Gastroesophageal sphincter (tissue), 4 donors: ENCODE measurements around the gene JAG2. TPM values are rescaled to one million over a fixed set of nuclear protein-coding genes. Genes with fewer than 3 reads are reported as not detected.

Experiments used
- ATAC-seq: fragments of 150-250 bp; one replicate; pipeline ENCODE4 v1.9.1; 2016; ENCODE audit warnings: mild to moderate bottlenecking, moderate library complexity
- H3K27ac ChIP-seq, 4 donors: fragments of 200-600 bp; sonication (generic) in 3 of 4; 1 replicate in 3 of 4; 2 replicates in 1 of 4; pipeline ENCODE4 v1.5.1; 2016 to 2019
- H3K27me3 ChIP-seq: fragments of 200-600 bp; sonication (generic); one replicate; pipeline ENCODE4 v1.5.1; 2019
- H3K36me3 ChIP-seq, 2 donors: fragments of 200-600 bp; sonication (generic); one replicate each; pipeline ENCODE4 v1.5.1; 2019; ENCODE audit warnings: control low read depth in 1 of 2
- H3K4me1 ChIP-seq, 3 donors: fragments of 200-600 bp; sonication (generic); 1 replicate in 2 of 3; 2 replicates in 1 of 3; pipeline ENCODE4 v1.5.1; 2016 to 2019; ENCODE audit warnings: control low read depth in 2 of 3
- H3K4me3 ChIP-seq, 2 donors: fragments of 200-600 bp; sonication (generic); one replicate each; pipeline ENCODE4 v1.5.1; 2019; ENCODE audit warnings: mild to moderate bottlenecking in 1 of 2, moderate library complexity in 1 of 2
- H3K9me3 ChIP-seq, 3 donors: fragments of 200-600 bp; sonication (generic); one replicate each; pipeline ENCODE4 v1.5.1; 2017 to 2019; ENCODE audit warnings: control low read depth in 2 of 3
- CTCF ChIP-seq, 4 experiments: fragments of 200-600 bp in 2 of 4; fragments of 450-650 bp in 2 of 4; sonication (generic) in 1 of 4; IDR thresholded peaks; one replicate each; pipeline ENCODE4 v1.5.1; 2017 to 2019; ENCODE audit warnings: antibody characterized with exemption in 4 of 4, mild to moderate bottlenecking in 2 of 4, moderate library complexity in 2 of 4
- EP300 ChIP-seq: sonication (generic); formaldehyde crosslinking; IDR thresholded peaks from one replicate; pipeline ENCODE4 v1.6.1; 2017; ENCODE audit warnings: antibody characterized with exemption, mild to moderate bottlenecking
- POLR2A ChIP-seq, 2 donors: fragments of 450-650 bp; IDR thresholded peaks; one replicate each; pipeline ENCODE4 v1.6.1; 2017; ENCODE audit warnings: antibody characterized with exemption in 2 of 2, mild to moderate bottlenecking in 2 of 2, moderate library complexity in 1 of 2
- POLR2AphosphoS5 ChIP-seq: sonication (generic); formaldehyde crosslinking; IDR thresholded peaks from one replicate; pipeline ENCODE4 v1.6.1; 2017; ENCODE audit warnings: antibody characterized with exemption
- whole genome bisulfite sequencing, 2 donors: methylation state at CpG; one replicate each; pipeline ENCODE4 v1.1.5; 2018; ENCODE audit warnings: low coverage in 1 of 2; 5-methylcytosine and 5-hydroxymethylcytosine counted together
- total RNA-seq, 4 donors: library from RNA; depleted of rRNA; stranded (reverse); fragments of >200 nt; gene quantifications; one replicate each; pipeline ENCODE4 v1.1.0, GENCODE V29; 2016

The JAG2 gene
- total RNA-seq, 4 donors from 2014 or later: 3.7 to 18.8 (median 14.5) TPM

GRCh38 chr14:105107351-105107750 is 61.2 kb downstream of the JAG2 start:
- WGBS, 2 donors: 85 to 89% methylated on average over 5 to 7 of the region's 7 CpGs
- no peak for ATAC-seq
- no peaks in the 10 kb centered on the region for H3K4me1 ChIP-seq
- H3K36me3 ChIP-seq: no peaks in the 10 kb centered on the region
- H3K4me3 ChIP-seq: no peak overlapping the region
- no peak for TF ChIP-seq POLR2AphosphoS5
- TF ChIP-seq POLR2A (IDR thresholded peaks at IDR 0.05): no peak
- TF ChIP-seq EP300: no peak
- TF ChIP-seq CTCF (IDR thresholded peaks at IDR 0.05): no peak
- no peak overlapping the region for H3K27ac ChIP-seq
- H3K9me3 ChIP-seq: no peaks in the 10 kb centered on the region
- H3K27me3 ChIP-seq: peaks cover 55% of the 10 kb centered on the region

GRCh38 chr14:105105158-105105557 is 63.4 kb downstream of the JAG2 start:
- no peaks in the 10 kb centered on the region for H3K36me3 ChIP-seq
- no peaks in the 10 kb centered on the region for H3K4me1 ChIP-seq
- H3K27ac ChIP-seq: no peak overlapping the region
- 74 to 78% methylated on average over 7 of the region's 7 CpGs for WGBS, 2 donors
- TF ChIP-seq EP300 (no peak), POLR2A (IDR thresholded peaks at IDR 0.05) (no peak), CTCF (IDR thresholded peaks at IDR 0.05) (no peak), POLR2AphosphoS5 (no peak)
- H3K9me3 ChIP-seq: no peaks in the 10 kb centered on the region
- H3K27me3 ChIP-seq: peaks cover 58% of the 10 kb centered on the region
- H3K4me3 ChIP-seq: no peak overlapping the region
- no peak for ATAC-seq

- H3K27ac ChIP-seq: no peak overlapping the region
- H3K4me1 ChIP-seq: no peaks in the 10 kb centered on the region
- 89 to 92% methylated on average over 1 to 2 of the region's 3 CpGs for WGBS, 2 donors
- no peak for TF ChIP-seq CTCF (IDR thresholded peaks at IDR 0.05)
- peaks cover 0 to 5% (median 0%) of the 10 kb centered on the region in 3 donors for H3K9me3 ChIP-seq
- peaks cover 47% of the 10 kb centered on the region for H3K27me3 ChIP-seq
- no peaks in the 10 kb centered on the region for H3K36me3 ChIP-seq
- ATAC-seq: no peak
- no peak overlapping the region for H3K4me3 ChIP-seq
Observed at GRCh38 chr14:105102893-105103292, 65.7 kb downstream of the JAG2 start.

GRCh38 chr14:105102361-105102870 is 66.2 kb downstream of the JAG2 start:
- no peaks in the 10 kb centered on the region for H3K36me3 ChIP-seq
- TF ChIP-seq POLR2AphosphoS5 (no peak), EP300 (no peak), CTCF (IDR thresholded peaks at IDR 0.05) (no peak), POLR2A (IDR thresholded peaks at IDR 0.05) (no peak)
- H3K4me3 ChIP-seq: no peak overlapping the region
- H3K4me1 ChIP-seq: no peaks in the 10 kb centered on the region
- no peak for ATAC-seq
- peaks cover 0 to 5% (median 0%) of the 10 kb centered on the region in 3 donors for H3K9me3 ChIP-seq
- no peak overlapping the region for H3K27ac ChIP-seq
- H3K27me3 ChIP-seq: peaks cover 42% of the 10 kb centered on the region
- WGBS, 2 donors: 93 to 96% methylated on average over 3 to 6 of the region's 7 CpGs

GRCh38 chr14:105100910-105101309 is 67.7 kb downstream of the JAG2 start:
- no peak for ATAC-seq
- Histone ChIP-seq H3K4me3 (no peak overlapping the region), H3K27ac (no peak overlapping the region), H3K27me3 (peaks cover 30% of the 10 kb centered on the region), H3K36me3 (no peaks in the 10 kb centered on the region), H3K9me3 (peaks cover 0 to 5% (median 0%) of the 10 kb centered on the region in 3 donors), H3K4me1 (no peaks in the 10 kb centered on the region)
- 92 to 100% methylated on average over 1 to 2 of the region's 4 CpGs for WGBS, 2 donors
- TF ChIP-seq POLR2A (IDR thresholded peaks at IDR 0.05) (no peak), EP300 (no peak), CTCF (IDR thresholded peaks at IDR 0.05) (no peak), POLR2AphosphoS5 (no peak)
